Common myeloid progenitor, CD34-positive (primary cell): ENCODE data around the gene TCOF1. TPM values are rescaled to one million over a fixed set of nuclear protein-coding genes. Genes with fewer than 3 reads are reported as not detected.

Experiments used
- CTCF ChIA-PET: fragments of 350-600 bp; sonication (Branson Sonifier 250); formaldehyde crosslinking; loops from one replicate; lab custom pipeline; 2021; ENCODE audit warnings: antibody characterized with exemption; lab: Charles Lee
- POLR2A ChIA-PET: fragments of 350-600 bp; sonication (Branson Sonifier 250); formaldehyde crosslinking; loops from one replicate; lab custom pipeline; 2021; ENCODE audit warnings: antibody characterized with exemption; lab: Charles Lee
- DNase-seq, 3 donors: peaks; one replicate each; pipeline versions ENCODE4 v3.0.0 to v3.0.0-alpha.2; 2013
- H3K27ac ChIP-seq, 2 experiments: 1 replicate in 1 of 2; 2 replicates in 1 of 2; pipeline ENCODE4 v1.7.0; 2013; ENCODE audit warnings: inconsistent platforms in 2 of 2, low read length in 2 of 2, mild to moderate bottlenecking in 2 of 2, low read depth in 1 of 2, moderate library complexity in 1 of 2; ENCODE audit not compliant: severe bottlenecking in 2 of 2, insufficient read depth in 1 of 2, poor library complexity in 1 of 2
- H3K27me3 ChIP-seq, 5 experiments: replicated peaks in 2 of 5; 1 replicate in 3 of 5; 2 replicates in 2 of 5; pipeline versions ENCODE4 v1.6.1 to v1.7.0; 2013; ENCODE audit warnings: low read length in 4 of 5, mild to moderate bottlenecking in 2 of 5, moderate library complexity in 2 of 5, inconsistent platforms in 1 of 5; ENCODE audit not compliant: insufficient read depth in 5 of 5, control insufficient read depth in 4 of 5
- H3K36me3 ChIP-seq, 4 experiments: 1 replicate in 2 of 4; 2 replicates in 2 of 4; pipeline versions ENCODE4 v1.6.1 to v1.7.0; 2013; ENCODE audit warnings: low read length in 3 of 4, control low read depth in 1 of 4, mild to moderate bottlenecking in 1 of 4; ENCODE audit not compliant: control insufficient read depth in 4 of 4, insufficient read depth in 4 of 4
- H3K4me1 ChIP-seq, 4 experiments: 1 replicate in 3 of 4; 2 replicates in 1 of 4; pipeline versions ENCODE4 v1.6.1 to v1.7.1; 2013; ENCODE audit warnings: low read length in 3 of 4, mild to moderate bottlenecking in 3 of 4, control low read depth in 1 of 4, inconsistent platforms in 1 of 4, moderate library complexity in 1 of 4; ENCODE audit not compliant: control insufficient read depth in 4 of 4, insufficient read depth in 4 of 4; ENCODE audit errors: control extremely low read depth in 1 of 4
- H3K4me3 ChIP-seq, 7 experiments: 1 replicate in 4 of 7; 2 replicates in 3 of 7; pipeline versions ENCODE4 v1.5.1 to v1.7.0; 2013; ENCODE audit warnings: mild to moderate bottlenecking in 7 of 7, low read length in 6 of 7, moderate library complexity in 6 of 7, inconsistent platforms in 2 of 7, low read depth in 2 of 7, control low read depth in 1 of 7; ENCODE audit not compliant: insufficient read depth in 4 of 7, control insufficient read depth in 1 of 7; ENCODE audit errors: extremely low read depth in 1 of 7
- H3K9me3 ChIP-seq, 5 experiments: 1 replicate in 4 of 5; 2 replicates in 1 of 5; pipeline versions ENCODE4 v1.6.1 to v1.7.1; 2013; ENCODE audit warnings: low read length in 4 of 5, mild to moderate bottlenecking in 2 of 5, inconsistent platforms in 1 of 5, low read depth in 1 of 5, moderate library complexity in 1 of 5; ENCODE audit not compliant: control insufficient read depth in 4 of 5, insufficient read depth in 2 of 5; ENCODE audit errors: control extremely low read depth in 1 of 5
- WGBS: methylation state at CpG from one replicate; pipeline ENCODE4 v1.1.5; 2013; ENCODE audit not compliant: insufficient coverage; 5-methylcytosine and 5-hydroxymethylcytosine counted together
- polyA plus RNA-seq: library from polyadenylated mRNA; unstranded; fragments of 120-200 nt; gene quantifications from one replicate; pipeline ENCODE4 v1.2.1, GENCODE V29; 2013

The TCOF1 gene
- polyA plus RNA-seq = 23.0 TPM

DNA sequence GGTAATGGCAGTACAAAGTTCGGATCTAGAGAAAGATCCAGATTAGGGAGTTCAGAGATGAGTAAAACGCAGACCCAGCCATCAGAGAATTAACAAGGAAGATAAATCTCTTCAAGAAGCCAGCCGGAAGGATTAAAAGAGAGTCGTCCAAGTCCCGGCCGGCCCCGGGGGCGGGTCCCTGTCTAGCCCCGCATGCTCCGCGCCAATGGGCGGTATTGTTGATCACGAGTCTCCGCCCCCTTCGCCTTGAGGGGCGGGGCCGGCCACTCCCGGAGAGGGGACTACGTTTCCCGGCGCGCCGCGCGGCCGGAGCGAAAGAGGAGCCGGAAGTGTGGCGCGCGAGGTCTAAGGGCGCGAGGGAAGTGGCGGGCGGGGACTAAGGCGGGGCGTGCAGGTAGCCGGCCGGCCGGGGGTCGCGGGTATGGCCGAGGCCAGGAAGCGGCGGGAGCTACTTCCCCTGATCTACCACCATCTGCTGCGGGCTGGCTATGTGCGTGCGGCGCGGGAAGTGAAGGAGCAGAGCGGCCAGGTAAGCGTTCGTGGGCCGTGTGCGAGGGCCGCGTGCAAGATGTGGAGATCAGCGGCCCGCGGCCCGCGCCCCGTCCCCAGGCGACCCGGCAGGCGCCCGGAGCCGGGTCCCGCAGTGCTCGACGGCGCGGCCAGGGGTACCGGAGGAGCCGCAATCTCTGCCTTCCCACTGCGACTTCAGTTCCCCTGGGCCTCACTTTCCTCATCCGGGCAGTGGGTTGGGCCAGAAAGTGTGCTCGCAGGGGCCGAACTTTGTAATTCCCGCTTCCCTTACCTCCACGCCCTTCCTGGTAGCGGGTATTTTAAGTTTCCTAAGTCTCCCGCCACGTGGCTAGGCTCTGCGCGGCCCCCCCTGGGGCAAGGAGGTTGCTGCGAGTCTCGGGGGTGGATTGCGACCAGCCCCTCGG, at the start of gene TCOF1:
Gene TCOF1, plus strand, starts transcription at position 372 of the 935 bp plus-strand sequence. Its CDS starts 50 bp downstream, at position 422.
- Histone ChIP-seq H3K27me3 (no peaks in the 10 kb centered on the region), H3K9me3 (no peaks in the 10 kb centered on the region), H3K4me3 (peak within 1 kb of the TSS; percentile 59 to 88 (median 82)), H3K36me3 (peaks cover 10 to 31% (median 23%) of the 10 kb centered on the region in 4 experiments), H3K27ac (peak within 1 kb of the TSS in 1 of 2 experiments; percentile 74), H3K4me1 (peaks cover 2 to 20% (median 15%) of the 10 kb centered on the region in 4 experiments)
- DNase-seq = peak; percentile 93 to 97 (median 96)
- ChIA-PET POLR2A (no interaction called here), CTCF (interaction anchor here (0.9 to 1.4 kb wide), 3 partner anchors 15 to 85 kb away, joined by 3 read pairs; no protein-coding TSS in a partner anchor)
- 1% methylated on average over 83 of the region's 90 CpGs for WGBS

DNA sequence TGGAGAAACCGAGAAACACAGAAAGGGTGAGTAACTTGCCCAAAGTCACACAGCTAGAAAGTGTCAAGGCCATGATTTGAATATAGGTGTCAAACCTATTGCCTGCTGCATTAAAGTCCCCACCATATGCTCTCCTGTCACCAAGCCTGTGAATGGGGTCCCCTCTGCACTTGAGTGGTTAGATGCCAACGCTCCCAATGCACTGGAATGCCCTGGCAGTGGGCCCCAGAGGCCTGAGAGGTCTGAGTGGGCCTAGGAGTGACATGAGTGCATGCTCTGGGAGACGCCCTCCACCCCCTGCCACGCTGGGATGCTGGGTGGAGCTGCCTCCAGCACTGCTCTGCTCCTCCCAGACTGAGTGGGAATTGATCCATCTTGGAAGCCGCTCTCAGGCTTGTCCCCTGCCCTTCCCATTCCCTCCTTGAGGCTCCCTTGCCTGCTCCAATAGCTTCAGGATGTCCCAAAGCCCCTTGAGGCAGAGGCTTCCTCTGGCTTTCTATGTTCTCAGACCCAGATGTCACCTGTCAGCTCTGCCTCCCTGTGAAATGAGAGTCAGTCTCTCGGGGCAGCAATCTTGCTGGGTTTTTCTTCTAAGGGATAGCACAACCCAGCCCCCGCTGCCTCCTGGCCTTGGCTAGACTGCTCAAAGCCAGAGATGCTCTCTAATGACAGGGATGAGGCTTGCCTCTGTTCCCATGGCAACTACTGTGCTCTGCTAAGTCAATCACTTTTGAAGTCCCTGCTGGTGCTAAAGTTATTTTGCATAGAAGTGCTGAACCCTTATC, 48.2 kb upstream of the TCOF1 start:
- Histone ChIP-seq H3K36me3 (no peaks in the 10 kb centered on the region), H3K9me3 (no peaks in the 10 kb centered on the region), H3K27ac (no peak overlapping the region), H3K4me3 (no peak overlapping the region), H3K4me1 (peaks cover 0 to 2% (median 0%) of the 10 kb centered on the region in 4 experiments), H3K27me3 (peaks cover 1 to 14% (median 4%) of the 10 kb centered on the region in 5 experiments)
- WGBS = 92% methylated on average over 5 of the region's 7 CpGs
- no peak for DNase-seq
- ChIA-PET CTCF (interaction anchor here (0.7 to 1.3 kb wide), 4 partner anchors 18 to 125 kb away, joined by 3 to 4 read pairs (median 3); no protein-coding TSS in a partner anchor), POLR2A (no interaction called here)

DNA sequence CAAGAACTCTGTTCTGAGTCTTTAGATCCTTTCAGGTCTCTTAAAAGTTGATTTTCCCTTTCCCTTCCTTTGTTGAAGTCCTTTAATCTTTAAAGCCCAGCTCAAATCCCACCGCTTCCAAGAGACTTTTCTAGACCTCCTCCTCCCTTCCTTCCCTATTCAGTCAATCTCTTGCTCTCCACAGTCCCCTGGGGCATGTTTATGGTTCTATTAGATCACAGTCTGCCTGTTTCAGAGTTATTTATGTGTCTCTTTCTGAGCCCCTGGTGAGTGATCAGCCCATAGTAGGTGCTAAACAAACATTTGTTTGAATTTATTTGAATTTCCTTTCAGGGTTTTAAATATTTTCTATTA, 47.6 kb upstream of the TCOF1 start:
- ChIA-PET CTCF (interaction anchor here (1.0 kb wide), 2 partner anchors 39 to 124 kb away, joined by 3 read pairs; no protein-coding TSS in a partner anchor), POLR2A (no interaction called here)
- no peaks in the 10 kb centered on the region for H3K9me3 ChIP-seq
- WGBS = 100% methylated on average over 1 of the region's 1 CpG
- no peak overlapping the region for H3K27ac ChIP-seq
- H3K27me3 ChIP-seq = peaks cover 0 to 12% (median 0%) of the 10 kb centered on the region in 5 experiments
- H3K4me3 ChIP-seq = no peak overlapping the region
- no peaks in the 10 kb centered on the region for H3K36me3 ChIP-seq
- DNase-seq = no peak
- peaks cover 0 to 2% (median 0%) of the 10 kb centered on the region in 4 experiments for H3K4me1 ChIP-seq

DNA sequence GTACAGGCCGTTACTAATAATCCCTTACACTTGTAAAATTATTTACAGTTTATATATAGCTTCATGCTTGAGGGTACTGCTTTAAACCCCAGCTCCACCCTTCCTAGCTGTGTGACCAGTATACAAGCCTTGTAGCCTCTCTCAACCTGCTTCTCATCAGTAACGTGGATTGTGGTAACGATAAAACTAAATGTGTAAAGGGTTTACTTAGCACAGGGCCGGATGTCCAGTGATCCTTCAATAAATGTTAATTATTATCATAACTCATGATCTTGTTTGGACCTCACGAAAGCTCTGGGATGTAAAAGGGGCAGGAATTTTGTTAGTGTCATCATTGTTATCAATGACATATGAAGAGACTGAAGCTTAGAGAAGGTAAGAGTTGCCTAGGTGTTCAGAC, 47.3 kb upstream of the TCOF1 start:
- WGBS = no CpG with 5 or more reads among the region's 5 CpGs
- Histone ChIP-seq H3K4me1 (peaks cover 0 to 2% (median 0%) of the 10 kb centered on the region in 4 experiments), H3K27me3 (peaks cover 0 to 9% (median 0%) of the 10 kb centered on the region in 5 experiments), H3K4me3 (no peak overlapping the region), H3K36me3 (no peaks in the 10 kb centered on the region), H3K27ac (no peak overlapping the region), H3K9me3 (no peaks in the 10 kb centered on the region)
- DNase-seq = no peak
- ChIA-PET CTCF (interaction anchor here (1.0 kb wide), 2 partner anchors 38 to 124 kb away, joined by 3 read pairs; no protein-coding TSS in a partner anchor), POLR2A (no interaction called here)

DNA sequence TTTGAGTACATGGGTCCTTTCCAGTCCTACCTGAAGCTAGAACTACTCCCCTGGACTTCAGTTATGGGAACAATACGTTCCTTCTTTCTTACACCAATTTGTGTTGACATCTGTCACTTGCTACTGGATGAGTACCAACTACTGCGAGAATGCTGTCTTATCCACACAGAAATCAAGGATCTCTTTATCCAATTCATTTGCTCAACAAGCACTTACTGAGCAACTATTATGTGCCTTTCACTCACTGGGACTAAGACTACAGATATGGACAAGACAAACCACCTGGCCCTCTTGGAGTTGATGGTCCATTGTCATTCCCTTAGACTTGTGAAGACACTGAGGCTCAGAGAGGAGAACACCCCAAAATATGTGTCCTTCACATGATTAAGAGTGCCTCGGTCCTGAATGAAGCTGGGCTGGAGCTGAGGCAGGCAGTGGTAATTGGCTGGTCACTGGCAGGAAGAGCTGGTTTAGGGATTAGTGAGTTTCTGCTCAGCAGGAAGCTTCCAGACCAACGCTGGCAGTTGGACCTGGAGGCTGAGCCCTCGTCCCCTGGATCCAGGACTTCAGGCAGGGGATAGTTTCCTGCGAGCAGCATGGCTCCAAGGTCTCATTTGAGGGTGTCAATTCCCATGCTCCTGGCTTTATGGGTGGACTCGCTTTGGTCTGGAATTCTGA, 46.3 kb upstream of the TCOF1 start:
- Histone ChIP-seq H3K27me3 (peaks cover 0 to 9% (median 0%) of the 10 kb centered on the region in 5 experiments), H3K9me3 (no peaks in the 10 kb centered on the region), H3K4me3 (no peak overlapping the region), H3K36me3 (no peaks in the 10 kb centered on the region), H3K27ac (no peak overlapping the region), H3K4me1 (peaks cover 0 to 2% (median 0%) of the 10 kb centered on the region in 4 experiments)
- ChIA-PET POLR2A (interaction anchor here (0.6 kb wide), 1 partner anchor 69 kb away, joined by 3 read pairs; no protein-coding TSS in a partner anchor), CTCF (interaction anchor here (0.6 to 1.2 kb wide), 4 partner anchors 30 to 658 kb away, joined by 3 read pairs; no protein-coding TSS in a partner anchor)
- WGBS = 93% methylated on average over 7 of the region's 7 CpGs
- no peak for DNase-seq

- Histone ChIP-seq H3K36me3 (no peaks in the 10 kb centered on the region), H3K4me3 (no peak overlapping the region), H3K27me3 (peaks cover 0 to 9% (median 0%) of the 10 kb centered on the region in 5 experiments), H3K27ac (no peak overlapping the region), H3K4me1 (peaks cover 0 to under 1% (median 0%) of the 10 kb centered on the region in 4 experiments), H3K9me3 (no peaks in the 10 kb centered on the region)
- 96% methylated on average over 4 of the region's 6 CpGs for WGBS
- no peak for DNase-seq
- CTCF ChIA-PET = no interaction called here
- POLR2A ChIA-PET = no interaction called here
Measured at GRCh38 chr5:150312518-150312917, 45.0 kb upstream of the TCOF1 start.
